GM21717 (cell line): ENCODE measurements around the gene FRMD3.

ENCODE experiments used
- ATAC-seq: cut with Tn5 transposase; IDR thresholded peaks from one replicate; pipeline ENCODE4 v1.9.1; 2021; ENCODE audit warnings: mild to moderate bottlenecking, moderate library complexity; ENCODE audit not compliant: unreplicated experiment

Gene FRMD3

DNA sequence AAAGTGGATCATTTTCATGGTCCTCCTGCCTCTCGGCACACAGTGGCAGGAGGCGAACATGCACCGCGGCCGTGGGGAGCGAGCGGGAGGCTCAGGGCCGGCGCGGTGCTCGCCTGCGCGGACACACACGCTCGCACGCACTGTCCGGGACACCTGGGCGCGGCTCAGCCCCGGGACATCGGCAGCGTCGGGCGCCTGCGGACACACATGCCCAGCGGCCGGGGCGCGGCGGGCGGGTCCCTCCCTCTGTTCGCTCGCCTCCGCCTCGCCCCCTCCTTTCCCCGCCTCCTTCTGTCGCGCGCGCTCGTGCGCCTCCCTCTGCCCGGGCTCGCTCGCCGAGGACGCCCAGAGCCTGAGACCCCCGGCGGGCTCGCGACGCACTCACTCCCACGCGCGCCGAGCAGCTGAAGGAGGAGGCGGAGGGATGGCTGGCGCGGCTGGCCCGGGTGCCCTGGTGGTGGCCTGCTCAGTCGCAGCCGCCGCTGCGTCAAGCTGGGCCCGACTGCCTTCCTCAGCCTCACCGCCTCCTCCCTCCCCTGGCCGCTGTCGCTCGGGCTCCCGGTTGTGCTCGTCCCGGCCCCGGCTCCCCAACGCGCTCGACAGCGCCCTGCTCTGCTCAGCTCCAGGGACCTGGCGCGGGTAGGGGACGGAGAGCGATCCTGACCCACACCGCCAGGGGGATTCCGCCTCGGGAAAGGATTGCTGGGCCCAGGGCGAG, at the start of gene FRMD3:
TSS of gene FRMD3 (minus strand) at position 230 of the 718 bp plus-strand sequence. CDS start at position 60, 170 bp downstream.
- peak; percentile 59 for ATAC-seq

DNA sequence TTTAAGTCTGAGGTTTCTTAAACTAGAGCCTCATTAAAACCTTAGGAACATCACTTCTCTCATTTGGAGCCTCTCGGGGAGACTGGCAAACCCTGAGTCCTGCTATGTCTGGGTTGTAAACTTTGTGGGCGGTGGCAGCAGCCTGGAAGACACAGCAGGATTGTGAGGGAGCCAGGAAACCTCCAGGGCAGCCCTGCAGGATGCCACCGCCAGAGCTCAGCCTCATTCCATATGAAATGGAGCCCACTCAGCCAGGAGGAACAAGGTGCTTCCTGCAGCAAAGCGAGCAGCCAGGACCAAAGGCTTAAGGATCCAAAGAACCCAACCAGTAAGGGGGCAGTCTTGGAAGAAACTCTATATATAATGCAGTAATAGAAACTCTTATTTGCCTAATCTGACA, 46.8 kb upstream of the FRMD3 start:
- ATAC-seq, result no peak

DNA sequence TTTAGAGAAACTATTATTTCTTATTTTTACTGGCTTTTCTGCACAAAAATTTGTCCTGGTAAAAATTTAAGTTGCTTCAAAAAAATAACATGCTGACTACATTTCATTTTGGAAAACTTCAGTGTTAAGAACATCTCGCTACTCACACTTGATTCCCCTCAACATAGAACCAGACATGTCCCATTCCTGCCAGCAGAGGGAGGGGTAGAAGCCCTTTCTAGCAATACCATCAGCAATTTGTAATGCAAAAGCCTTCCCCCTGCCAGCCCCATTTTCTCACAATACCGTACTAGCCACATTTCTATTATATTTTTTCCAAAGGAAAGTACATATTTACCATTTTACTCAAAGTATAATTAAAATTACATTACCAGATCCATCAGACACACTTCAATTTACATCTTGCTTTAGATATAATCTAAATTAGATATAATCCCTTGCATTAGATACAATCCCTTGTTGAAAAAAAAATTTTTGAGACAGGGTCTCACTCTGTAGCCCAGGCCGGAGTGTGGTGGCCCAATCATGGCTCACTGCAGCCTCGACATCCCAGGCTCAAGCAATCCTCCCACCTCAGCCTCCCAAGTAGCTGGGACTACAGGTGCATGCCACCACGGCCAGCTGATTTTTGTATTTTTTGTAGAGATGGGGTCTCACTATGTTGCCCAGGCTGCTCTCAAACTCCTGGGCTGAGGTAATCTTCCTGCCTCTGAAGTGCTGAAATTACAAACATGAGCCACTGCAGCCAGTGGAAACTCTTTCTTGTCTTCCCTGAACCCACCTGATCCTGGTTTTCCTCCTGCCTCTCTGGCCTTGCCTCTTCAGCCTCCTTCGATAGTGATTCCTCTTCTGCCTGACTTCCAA, 45.2 kb upstream of the FRMD3 start:
- ATAC-seq, result peak; percentile 56

DNA sequence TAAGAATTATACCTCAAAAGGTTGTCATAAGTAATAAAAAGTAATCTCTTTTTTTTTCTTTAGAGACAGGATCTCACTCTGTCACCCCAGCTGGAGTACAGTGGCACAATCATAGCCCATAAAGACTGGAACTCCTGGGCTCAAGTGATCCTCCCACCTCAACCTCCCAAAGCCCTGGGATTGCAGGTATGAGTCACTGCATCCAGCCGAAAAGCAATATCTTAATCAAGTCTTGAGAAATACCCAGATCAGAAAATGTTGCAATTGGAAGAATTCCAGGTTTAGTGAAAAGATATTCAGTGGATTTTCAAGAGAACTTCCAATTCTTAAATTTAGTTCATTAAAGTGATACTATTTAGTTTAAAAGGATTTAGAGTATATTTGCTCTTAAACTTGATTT, 43.8 kb upstream of the FRMD3 start:
- no peak for ATAC-seq

DNA sequence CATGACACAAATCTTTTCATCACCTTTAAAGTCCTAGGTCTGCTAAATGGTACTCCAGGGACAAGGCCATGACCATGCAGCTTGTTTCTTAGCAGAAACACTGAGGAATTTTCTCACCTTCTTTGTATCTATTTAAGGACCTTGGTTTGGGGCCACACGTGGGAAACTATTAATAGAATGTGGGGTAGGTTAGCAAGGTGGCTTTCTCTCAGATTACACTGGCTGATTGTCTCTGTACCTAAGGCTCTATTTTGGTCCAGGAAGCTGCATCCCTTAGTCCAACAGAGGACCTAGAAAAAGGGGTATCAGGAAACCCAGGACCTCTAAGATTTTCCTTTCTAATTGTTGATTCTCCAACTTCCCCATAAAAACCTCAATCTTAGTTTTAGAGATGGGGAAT, 36.3 kb upstream of the FRMD3 start:
- no peak for ATAC-seq

DNA sequence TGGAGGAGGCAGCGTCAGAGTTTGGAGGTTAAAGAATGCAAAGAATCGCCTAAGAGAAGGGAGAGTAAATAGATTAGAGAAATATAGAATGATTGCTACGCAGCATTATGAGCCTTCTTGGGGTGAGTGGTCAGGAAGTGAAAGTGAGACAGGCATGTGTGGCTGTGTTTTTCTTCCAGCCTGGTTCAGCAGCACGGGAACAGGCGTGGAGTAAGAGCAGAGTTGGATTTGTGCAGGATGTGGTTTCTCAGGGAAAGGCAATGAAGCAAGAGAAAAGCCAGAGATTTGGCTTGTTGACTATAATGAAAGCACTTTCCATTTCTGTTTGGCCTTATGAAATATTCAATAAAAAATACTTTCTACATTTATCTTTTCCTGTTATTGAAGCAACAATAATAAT, 34.3 kb upstream of the FRMD3 start:
- no peak for ATAC-seq

DNA sequence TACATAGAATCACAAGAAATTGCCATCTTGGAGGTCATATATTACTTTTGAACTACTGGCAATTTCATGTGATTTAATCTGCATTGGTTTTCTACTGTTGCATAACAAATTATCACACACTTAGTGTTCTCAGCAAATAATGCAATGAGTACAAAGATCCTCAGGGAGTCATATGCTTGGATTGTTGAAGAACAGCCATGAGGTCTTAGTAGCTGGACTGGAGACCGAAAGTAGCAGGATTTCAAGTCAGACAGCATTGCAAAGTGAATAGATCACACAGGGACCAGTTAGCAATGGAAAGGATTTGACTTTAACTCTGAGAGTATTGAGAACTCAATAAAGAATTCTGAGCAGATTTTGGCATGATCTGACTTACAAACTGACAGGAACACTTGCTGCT, 32.2 kb upstream of the FRMD3 start:
- ATAC-seq, result no peak

DNA sequence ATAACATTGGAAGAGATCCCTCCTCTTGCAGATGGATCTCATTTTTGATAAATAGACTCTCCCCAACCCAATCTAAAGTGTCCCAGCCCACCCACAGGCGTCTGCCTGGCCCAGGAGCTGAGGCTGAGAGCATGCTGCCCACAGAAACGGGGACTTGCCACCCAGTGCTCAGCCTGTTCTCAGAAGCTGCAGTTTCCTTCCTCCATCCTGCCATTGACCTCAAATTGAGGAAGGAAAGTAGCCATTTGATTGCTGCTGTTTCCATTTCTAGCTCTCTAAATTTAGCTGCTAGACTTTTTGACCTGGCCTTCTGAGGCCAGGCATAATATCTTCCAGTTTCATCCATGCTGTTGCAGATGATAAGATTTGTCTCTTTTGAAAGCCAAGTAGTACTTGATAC, 31.1 kb upstream of the FRMD3 start:
- no peak for ATAC-seq

DNA sequence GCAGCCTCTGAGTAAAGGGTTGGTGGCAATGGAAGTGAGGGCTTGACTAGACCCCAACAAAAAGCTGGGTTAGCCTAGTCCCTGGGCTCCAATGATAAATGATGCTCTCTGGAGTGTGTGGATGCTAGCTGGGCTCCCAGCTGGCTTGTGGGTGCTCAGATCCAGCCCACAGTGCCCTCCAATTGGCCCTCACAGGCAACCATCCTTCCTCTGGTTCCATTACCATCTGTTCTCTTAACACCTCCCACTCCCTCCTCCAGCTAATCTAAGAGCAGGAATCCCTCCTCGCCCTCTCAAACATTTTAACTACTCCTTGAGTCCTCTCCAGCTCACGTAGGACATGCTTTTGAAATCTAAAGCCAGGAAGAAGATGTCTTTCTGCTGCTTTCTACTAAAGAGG, 25.2 kb upstream of the FRMD3 start:
- ATAC-seq, result no peak

DNA sequence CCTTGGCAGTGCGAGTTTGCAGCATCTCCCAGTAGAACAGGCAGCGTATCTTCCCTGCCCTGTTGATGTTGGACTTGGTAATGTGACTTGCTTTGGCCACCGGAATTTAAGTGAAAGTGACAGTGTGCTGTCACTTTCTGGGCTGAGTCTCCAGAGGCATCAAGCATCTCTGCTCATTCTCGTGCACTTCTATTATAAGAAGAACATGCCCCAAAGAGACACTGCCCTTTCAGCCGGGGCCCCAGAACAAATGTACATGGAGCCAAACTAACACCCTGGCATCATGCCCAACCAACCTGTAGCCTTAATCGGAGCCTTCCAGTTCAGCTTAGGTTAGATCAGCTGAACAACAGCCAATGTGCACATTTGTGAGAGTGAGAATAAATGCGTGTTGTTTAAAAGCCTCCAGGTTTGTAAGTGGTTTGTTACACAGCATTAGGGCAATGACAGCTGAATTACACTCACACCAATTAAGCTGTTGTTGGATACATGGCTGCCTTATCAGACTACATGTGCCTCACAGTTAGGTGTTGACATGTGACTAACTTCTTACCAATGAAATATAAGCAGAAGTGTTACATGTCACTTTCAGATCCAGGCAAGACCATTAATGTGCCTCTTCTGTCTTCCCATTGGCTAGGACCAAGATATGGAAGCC, 22.1 kb upstream of the FRMD3 start:
- no peak for ATAC-seq

DNA sequence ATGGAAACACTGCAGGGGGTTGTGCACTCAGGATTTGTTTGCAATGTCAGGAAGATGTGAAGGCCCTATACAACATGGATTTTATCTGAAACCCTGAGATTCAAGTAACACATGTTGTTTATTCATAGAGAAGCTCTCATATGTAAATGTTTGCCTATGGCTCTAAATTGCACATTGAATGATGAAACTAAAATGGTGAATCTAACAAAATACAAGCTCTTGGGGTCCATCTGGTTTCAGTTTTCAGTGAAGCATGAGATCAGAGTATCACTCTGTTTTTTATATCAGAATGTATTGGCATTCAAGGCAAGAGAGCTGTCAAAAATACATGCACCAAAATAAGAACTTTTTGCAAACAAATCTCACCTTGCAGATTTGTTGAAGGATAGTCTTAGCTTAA, 19.6 kb upstream of the FRMD3 start:
- no peak for ATAC-seq

DNA sequence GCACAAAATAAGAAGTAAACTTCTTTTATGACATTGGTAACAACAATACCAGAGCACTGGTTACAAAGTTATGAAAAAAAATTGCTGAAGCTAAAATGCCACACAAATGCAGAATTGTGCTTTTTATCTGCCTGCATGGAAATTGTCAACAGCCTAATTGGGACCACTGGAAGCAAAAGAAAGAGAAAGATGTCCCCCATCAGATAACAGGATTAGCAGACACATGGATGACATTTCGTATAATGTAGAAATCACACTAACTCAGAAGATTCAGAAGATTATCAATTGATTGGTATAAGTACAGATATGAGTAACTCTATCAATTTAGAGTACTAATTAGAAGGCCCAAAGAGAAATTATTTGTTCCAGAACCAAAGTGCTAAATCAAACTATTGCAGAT, 19.1 kb upstream of the FRMD3 start:
- no peak for ATAC-seq

DNA sequence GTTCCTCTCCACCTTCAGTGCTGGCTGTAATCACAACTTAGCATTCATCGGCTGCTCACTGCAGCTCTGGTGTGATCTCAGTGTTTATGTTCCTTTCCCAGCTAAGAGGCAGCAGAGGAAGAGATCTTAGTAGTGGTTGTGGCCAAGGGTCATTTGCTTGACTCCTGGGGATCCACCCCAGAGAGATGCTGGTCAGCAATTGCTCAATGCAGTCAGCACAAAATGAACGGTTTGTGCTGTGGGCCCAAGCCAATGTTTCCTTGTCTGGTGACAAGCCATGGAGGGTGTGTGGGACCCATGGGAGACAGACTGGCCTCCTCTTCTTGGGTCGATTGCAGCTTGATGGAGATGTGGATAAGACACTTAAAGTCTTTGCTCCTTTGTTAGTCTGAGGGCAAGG, 16.1 kb upstream of the FRMD3 start:
- no peak for ATAC-seq

DNA sequence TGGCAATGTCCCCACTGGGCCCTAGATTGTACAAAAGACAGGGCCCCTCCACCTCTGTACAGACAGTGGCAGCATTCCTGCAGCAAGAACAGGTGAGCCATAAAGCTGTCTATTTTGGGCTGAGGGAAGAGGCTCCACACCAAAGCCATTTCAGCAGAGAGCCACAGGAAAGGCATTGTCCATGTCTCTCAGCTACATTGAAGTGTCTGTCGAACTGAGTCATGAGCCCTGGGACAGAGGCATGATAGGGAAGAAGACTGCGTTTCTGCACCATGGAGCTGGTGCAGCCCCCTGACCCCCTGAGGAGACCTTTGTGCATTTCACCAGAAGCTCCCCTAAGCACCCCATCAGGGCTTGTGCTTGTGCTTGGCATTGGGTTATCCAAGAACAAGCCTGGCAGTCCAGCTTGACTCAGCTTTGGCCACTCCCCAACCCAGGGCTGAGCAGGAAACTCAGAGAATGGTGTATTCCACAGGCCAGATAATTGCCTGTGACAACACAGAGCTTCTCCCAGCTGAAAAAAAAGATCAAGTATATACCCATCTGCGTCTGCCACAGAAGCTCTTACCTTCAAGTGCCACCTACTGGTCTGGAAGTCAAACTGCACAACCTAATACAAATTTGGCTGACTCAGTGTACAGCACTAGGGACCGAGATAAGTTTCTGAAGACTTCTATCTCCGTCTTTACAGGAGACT, 5.9 kb upstream of the FRMD3 start:
- ATAC-seq, result peak; percentile 94

DNA sequence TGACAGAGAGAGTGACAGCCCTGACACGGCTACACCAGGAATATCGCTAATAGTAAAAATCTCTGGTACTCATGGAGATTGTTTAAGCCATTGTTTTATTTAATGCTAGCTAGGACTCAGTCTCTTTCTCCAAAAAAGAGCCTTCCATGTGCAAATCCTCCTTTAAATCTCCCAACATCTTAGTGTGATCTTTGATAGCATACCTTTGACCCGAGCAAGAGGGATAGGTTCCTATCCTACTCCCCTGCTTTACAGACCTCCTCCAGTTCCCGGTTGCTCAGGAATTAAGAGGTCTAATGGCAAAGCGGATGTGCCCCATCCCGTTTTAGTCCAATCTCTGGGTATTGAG, 663 bp upstream of the FRMD3 start:
- ATAC-seq, result no peak

DNA sequence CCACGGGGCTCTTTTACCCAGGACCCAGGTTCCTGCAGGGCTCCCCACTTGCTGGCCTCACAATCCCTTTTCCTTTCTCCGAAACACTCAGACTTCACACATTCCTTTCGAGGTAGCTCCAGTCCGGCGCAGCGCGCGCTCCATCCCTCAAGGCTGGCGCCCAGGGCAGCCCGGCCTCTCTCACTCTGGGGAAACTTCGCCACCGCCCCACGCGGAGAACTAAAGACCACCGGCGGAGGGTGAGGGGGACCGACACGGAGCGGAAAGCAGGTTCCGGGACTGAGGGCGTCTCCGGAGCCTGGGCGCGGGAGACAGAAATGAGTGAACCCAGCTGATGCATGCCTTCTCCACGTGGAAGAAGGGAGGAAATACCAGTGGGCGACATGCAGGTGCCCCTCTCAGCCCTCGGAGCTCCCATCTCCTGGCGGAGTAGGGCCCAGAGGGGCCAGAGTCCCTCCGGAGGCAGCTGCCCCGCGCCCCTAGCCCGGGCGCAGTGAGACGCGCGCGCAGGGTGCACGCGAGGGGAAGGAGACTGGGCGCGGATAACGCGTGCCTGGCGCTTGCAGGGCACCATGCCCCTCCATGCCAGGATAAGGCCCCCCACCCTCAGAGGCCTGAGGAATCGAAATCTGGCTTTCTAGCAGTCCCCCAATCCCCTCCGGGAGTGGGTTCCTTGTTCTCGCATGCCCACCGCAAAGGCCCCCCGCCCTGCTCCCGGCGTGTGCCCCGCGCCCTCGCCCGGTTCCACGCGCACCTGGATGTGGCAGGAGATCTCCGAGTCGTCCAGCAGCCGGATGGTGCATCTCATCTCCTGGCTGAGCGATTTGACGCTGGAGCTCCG, 650 bp downstream of the FRMD3 start:
- ATAC-seq, result no peak

DNA sequence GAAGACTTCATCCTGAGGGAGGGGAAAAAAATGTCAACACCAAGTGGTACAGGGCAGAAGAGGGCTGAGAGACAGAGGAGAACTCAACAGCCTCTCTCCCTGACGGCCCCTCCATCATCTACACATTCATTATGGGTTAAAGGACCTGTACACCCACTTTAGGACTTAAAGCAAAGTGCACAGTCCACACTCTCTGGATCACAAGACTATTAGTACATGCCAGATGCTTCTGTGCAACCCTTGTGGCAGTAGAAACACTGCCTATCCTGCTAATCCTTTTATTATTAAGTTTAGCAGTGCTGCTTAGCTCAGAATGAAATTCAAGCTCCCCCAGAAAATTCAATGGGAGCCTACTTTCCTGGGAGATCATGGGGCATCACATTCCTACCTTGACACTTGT, 1.9 kb downstream of the FRMD3 start:
- ATAC-seq, result no peak

DNA sequence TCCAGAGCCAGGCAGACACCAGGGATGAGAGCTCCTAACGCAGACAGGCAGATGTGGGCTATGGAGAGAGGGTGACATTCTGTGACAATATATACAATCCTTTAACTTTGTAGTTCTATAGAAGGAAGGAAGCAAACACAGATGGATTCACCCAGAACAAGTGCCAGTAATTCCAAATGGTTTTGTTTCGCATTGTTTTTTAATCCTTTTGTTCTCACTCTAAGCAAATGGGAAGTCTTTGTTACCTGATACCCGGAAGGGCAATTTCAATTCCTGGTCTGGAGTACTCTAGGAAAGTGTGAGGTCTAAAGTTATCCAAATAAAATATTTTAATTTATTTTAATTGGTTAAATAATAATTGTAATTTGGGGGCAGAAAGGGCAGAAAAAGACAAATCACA, 2.5 kb downstream of the FRMD3 start:
- no peak for ATAC-seq

DNA sequence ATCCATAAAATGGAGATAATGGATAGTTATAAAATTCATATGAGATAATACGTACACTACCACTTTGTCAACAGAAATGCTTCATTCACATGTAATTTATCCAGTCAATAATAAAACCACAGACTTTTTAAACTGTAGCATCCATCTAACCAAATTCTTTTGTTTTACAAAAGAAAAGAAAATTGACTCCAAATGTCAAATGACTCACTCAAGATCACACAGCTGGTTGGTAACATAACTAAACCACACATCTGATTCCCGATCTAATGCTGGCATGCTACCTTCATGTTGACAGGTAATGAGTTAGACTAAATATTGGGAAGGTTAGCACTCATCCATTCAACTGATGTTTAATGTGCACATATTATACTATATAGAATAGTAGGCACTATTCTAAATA, 4.9 kb downstream of the FRMD3 start:
- no peak for ATAC-seq

DNA sequence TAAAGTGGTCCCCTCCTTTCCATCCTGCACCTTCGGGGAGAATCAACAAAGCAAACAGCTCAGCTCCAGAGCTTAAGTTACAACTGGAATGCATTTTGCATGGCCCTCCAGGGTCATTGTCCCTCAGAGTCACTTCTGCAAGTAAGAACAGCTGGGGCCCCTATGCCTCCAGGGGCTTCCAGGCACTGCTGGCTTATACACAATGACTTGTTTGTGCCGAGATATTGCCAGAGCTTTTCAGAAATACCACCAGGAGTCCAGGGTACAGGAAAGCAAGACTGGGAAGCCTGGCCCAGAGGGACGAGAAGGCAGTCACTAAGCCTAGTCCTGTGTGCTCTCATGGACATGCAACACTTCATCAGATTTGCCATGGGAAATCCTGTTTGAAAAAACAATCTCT, 11.3 kb downstream of the FRMD3 start:
- ATAC-seq, result no peak

DNA sequence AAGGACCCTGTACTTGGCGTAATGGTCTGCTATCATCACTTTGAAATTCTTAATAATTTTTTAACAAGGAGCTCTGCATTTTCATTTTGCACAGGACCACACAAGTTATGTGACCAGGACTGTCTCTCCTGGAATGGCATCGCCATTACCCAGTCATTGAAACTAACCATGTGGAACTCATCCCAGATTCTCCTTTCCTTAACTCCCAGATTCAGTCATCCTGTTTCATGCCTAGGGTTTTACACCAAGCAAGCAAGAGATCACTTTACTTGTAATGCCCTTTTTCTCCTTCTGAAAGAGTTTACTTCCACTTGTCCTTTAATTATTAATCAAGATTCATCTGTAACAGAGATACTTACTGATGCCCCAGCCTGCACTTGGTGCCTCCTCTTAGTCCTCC, 12.0 kb downstream of the FRMD3 start:
- ATAC-seq, result no peak
